ENCODE results near the gene U2AF2.
A peak's percentile ranks its signal among the peaks of the same experiment; 100 is the strongest.

The U2AF2 gene

GRCh38 chr19:55673465-55673864, 18.6 kb downstream of the U2AF2 start:
- Histone ChIP-seq H3K27ac (ENCODE audit: low read depth, low read length, poor library complexity, severe bottlenecking) (peak overlapping the region; percentile 51), H3K4me2 (ENCODE audit: low read length) (peak overlapping the region; percentile 1; the same call in 1 of the 2 replicates), H3K9me3 (ENCODE audit: low read length) (no peaks in the 10 kb centered on the region), H4K20me1 (ENCODE audit: insufficient read depth, low read length) (no peaks in the 10 kb centered on the region), H3K9me2 (ENCODE audit: low read depth, low read length) (no peaks in the 10 kb centered on the region), H3K4me3 (ENCODE audit: low read depth, low read length, poor library complexity, severe bottlenecking) (no peak overlapping the region), H3K9ac (ENCODE audit: low read length) (no peak overlapping the region; the same call in 1 of the 2 replicates), H3K36me3 (ENCODE audit: insufficient read depth, low read length) (peaks cover 55% of the 10 kb centered on the region), H2AFZ (ENCODE audit: low read length) (no peak overlapping the region), H3K27me3 (ENCODE audit: insufficient read depth, low read length) (no peaks in the 10 kb centered on the region), H3K4me1 (ENCODE audit: insufficient read depth, low read length, severe bottlenecking) (peaks cover 53% of the 10 kb centered on the region), H3K79me2 (ENCODE audit: insufficient read depth, low read length) (peaks cover 24% of the 10 kb centered on the region), H3F3A (ENCODE audit: insufficient read depth, low read length) (no peaks in the 10 kb centered on the region; the same call in 1 of the 2 replicates)
- no peak for TF ChIP-seq EZH2 (IDR thresholded peaks at IDR 0.05; ENCODE audit: borderline replicate concordance, low read length)
- no peak for TF ChIP-seq CTCF (IDR thresholded peaks at IDR 0.05; ENCODE audit: low read length)

GRCh38 chr19:55673889-55674288, 19.1 kb downstream of the U2AF2 start:
- no peaks in the 10 kb centered on the region; the same call in 1 of the 2 replicates for H3F3A ChIP-seq (ENCODE audit: insufficient read depth, low read length)
- H3K4me1 ChIP-seq (ENCODE audit: insufficient read depth, low read length, severe bottlenecking), result peaks cover 58% of the 10 kb centered on the region
- peak overlapping the region; percentile 97 for H3K4me3 ChIP-seq (ENCODE audit: low read depth, low read length, poor library complexity, severe bottlenecking)
- no peak overlapping the region for H3K9ac ChIP-seq (ENCODE audit: low read length)
- H2AFZ ChIP-seq (ENCODE audit: low read length), result no peak overlapping the region
- H3K79me2 ChIP-seq (ENCODE audit: insufficient read depth, low read length), result peaks cover 24% of the 10 kb centered on the region
- H3K9me3 ChIP-seq (ENCODE audit: low read length), result no peaks in the 10 kb centered on the region
- H3K4me2 ChIP-seq (ENCODE audit: low read length), result peak overlapping the region; percentile 1; the same call in 1 of the 2 replicates
- no peaks in the 10 kb centered on the region for H3K27me3 ChIP-seq (ENCODE audit: insufficient read depth, low read length)
- H4K20me1 ChIP-seq (ENCODE audit: insufficient read depth, low read length), result no peaks in the 10 kb centered on the region
- TF ChIP-seq EZH2 (IDR thresholded peaks at IDR 0.05; ENCODE audit: borderline replicate concordance, low read length), result no peak
- no peak for TF ChIP-seq CTCF (IDR thresholded peaks at IDR 0.05; ENCODE audit: low read length)
- H3K9me2 ChIP-seq (ENCODE audit: low read depth, low read length), result no peaks in the 10 kb centered on the region
- H3K36me3 ChIP-seq (ENCODE audit: insufficient read depth, low read length), result peaks cover 55% of the 10 kb centered on the region
- H3K27ac ChIP-seq (ENCODE audit: low read depth, low read length, poor library complexity, severe bottlenecking), result peak overlapping the region; percentile 51

GRCh38 chr19:55674459-55674840, 19.6 kb downstream of the U2AF2 start:
- Histone ChIP-seq H3K9me3 (ENCODE audit: low read length) (no peaks in the 10 kb centered on the region), H3K9me2 (ENCODE audit: low read depth, low read length) (no peaks in the 10 kb centered on the region), H2AFZ (ENCODE audit: low read length) (no peak overlapping the region), H3K27ac (ENCODE audit: low read depth, low read length, poor library complexity, severe bottlenecking) (peak overlapping the region; percentile 47), H3K4me2 (ENCODE audit: low read length) (peak overlapping the region; percentile 73), H3K9ac (ENCODE audit: low read length) (peak overlapping the region; percentile 62), H3K4me3 (ENCODE audit: low read depth, low read length, poor library complexity, severe bottlenecking) (peak overlapping the region; percentile 97), H3K27me3 (ENCODE audit: insufficient read depth, low read length) (no peaks in the 10 kb centered on the region), H3K36me3 (ENCODE audit: insufficient read depth, low read length) (peaks cover 55% of the 10 kb centered on the region), H3K79me2 (ENCODE audit: insufficient read depth, low read length) (peaks cover 25% of the 10 kb centered on the region), H3F3A (ENCODE audit: insufficient read depth, low read length) (no peaks in the 10 kb centered on the region; the same call in 1 of the 2 replicates), H4K20me1 (ENCODE audit: insufficient read depth, low read length) (no peaks in the 10 kb centered on the region), H3K4me1 (ENCODE audit: insufficient read depth, low read length, severe bottlenecking) (peaks cover 63% of the 10 kb centered on the region)
- no peak for TF ChIP-seq CTCF (IDR thresholded peaks at IDR 0.05; ENCODE audit: low read length)
- no peak for TF ChIP-seq EZH2 (IDR thresholded peaks at IDR 0.05; ENCODE audit: borderline replicate concordance, low read length)
